Amygdala (tissue), 56 donors: ENCODE measurements around the gene PEX14.
A peak's percentile ranks its signal among the peaks of the same experiment; 100 is the strongest.

ENCODE experiments used
- DNase-seq, 56 donors: peaks; one replicate each; lab custom pipeline; 2025; lab: John Stamatoyannopoulos, UW

Gene PEX14

DNA sequence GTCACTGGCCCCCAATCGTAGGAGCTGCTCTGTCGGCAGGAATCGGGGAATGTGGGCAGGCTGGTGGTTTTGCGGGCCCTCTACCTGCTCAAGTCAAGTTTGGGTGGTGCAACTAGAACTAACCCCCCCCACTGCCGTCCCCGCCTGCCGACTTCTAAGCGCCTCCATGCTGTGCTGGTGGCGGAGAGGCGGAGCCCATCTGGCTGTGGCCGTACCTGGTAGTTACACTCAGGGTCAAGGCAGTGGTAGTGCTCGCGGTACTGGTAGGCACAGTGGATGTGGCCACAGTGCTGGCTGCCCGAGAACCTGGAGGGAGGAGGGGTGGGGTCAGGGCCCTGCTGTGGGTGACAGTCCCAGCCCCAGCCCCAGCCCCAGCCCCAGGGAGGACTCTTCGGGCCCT is 181.7 kb downstream of the PEX14 start:
- no peak for DNase-seq

DNA sequence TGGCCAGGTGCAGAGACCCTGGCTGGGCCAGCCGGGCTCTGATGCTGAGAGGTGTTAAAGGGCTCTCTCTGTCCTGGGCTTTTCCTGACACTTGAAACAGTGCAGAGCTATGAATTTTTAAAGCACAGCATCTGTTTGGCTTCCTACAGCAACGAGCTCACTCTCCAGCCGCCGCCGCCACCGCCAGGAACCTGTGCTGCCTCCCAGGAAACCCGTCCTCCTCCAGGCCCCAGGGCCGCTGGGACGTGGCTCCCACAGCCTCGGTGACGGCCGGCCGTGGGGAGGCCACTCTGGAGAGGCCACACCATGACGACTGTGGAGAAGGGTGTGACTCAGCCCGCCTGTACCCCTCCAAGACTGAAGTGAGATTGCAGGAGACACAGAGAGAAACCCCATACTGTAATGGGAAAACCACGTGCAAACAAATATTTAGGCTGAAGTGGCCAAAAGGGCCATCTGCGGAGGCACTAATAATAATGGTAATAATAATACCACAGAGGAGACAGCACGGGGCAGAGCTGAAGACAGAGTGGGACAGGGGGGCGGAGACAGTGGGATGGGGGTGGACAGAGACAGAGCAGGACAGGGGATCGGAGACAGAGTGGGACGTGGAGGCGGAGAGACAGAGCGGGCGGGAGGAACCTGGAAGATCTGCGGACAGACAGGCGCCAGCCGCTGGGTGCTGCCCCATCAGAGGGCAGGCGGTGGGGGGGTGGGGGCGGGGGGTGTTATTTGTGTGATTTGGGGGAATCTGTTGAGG is 182.5 kb downstream of the PEX14 start:
- no peak for DNase-seq

DNA sequence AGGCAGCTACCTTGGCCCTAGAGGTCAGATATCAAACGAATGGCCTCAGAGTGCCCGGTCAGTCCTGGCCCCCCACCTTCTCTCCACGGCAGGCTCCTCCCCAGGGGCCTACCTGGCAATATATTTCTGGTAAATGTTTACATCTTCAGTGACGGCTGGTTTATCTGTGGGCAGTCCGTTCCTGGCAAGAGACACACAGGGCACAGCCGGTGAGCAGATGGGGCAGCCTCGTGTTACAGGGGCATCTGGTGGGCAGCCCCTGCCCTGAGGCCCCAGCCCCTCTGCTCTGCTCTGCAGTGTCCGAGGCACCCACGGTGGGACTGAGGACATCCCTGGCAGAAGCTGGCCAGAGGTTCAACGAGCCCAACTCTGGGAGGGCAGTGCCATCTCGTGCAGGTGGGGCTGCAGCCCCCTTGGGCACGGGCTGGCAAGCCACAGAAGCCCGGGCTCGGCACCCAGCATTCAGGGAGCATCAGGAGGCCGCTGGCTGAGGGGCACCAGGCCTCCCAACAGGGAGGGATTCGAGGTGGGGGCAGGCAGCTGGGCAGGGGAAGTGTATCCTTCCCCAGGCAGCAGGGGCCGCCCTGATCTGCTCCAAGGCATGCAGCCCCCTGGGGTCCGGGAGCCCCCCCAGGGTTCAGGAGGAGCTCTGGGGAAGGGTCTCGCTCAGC is 183.8 kb downstream of the PEX14 start:
- no peak for DNase-seq

DNA sequence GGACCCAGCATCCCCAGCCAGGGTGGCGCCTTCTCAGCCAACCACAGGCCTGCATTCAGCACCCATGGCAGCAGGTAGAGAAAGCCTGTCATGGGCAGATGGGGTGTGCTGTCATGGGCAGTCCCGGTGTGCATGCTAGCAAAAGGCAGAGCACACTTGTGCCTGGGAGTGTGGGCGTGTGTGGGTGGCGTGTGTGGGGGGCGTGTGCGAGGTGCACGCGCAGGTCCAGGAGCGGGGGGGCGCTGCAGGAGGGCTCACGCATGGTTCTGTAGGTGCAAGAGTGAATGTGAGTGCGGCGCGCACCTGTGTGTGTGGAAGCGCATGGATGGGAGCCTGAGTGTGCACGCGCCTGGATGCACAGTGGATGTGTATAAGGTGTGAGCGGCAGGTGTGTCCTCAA is 184.5 kb downstream of the PEX14 start:
- DNase-seq = no peak

GRCh38 chr1:10659646-10660540 is 185.1 kb downstream of the PEX14 start:
- DNase-seq = no peak

DNA sequence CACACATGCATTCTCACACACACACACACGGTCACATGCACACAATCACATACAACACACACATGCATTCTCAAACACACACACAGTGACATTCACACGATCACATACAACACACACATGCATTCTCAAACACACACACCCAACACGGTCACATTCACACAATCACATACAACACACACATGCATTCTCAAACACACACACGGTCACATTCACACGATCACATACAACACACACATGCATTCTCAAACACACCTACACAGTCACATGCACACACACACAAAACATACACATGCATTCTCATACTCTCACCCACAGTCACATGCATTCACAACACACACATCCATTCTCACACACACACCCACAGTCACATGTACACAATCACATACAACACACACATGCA is 186.7 kb downstream of the PEX14 start:
- DNase-seq = no peak

- DNase-seq = no peak
These were observed 187.4 kb downstream of the PEX14 start for GRCh38 chr1:10662090-10662688.

DNA sequence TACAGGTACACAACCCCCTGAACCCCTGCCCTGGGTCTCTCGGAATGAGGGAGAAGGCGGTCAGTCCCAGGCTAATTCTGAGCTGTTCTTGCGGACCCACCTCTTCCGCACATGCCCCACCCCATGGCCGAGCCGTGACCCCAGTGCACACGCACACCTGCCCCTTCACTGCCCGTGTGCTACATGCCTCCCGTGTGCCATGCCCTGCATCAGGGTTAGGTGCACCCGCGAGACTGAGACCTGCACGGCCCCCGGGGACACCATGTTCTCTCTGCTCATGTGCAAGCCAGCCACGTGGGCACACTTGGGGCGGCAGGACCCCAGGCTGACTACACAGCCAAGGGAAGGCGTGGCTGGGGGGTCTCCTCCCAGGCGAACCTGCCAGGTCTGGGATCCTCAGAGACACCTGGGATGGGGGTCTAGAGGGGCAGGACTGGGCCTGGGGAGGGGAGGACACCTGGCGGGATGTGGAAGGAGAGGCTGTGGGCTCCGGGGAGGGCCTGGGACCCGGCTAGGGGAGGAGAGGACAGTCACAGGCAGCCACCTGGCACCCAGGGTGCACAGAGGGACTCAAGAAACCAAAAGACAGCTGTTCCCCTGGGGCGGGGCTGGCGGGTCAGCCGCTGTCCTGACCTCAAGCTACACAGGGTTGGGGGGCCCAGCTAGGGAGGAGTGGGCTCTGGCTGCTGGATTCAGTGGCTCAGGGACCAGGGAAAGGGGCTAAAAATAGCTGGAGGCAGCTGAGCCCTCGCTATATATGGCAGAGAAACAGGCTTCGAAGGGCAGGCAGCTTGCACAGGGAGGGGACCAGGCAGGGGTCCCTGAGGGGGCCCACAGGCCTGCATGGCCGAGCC is 188.3 kb downstream of the PEX14 start:
- DNase-seq = no peak

DNA sequence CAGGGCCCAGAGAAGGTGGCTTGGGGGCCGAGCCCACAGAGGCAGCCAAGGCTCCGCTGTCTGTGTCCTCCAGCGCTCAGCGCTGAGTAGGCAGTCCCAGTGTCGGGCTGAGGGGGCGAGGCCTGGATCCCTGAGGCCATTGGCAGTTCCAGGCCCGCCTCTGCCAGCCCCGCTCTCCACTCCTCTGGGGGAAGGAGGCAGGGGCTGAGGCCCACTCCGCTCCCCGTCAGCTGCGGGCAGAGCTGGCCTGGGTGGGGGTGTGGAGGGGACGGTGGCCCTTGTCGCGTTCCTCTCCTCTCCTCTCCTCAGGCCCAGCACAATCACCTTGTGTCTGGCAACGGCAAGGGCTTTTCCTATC is 188.9 kb downstream of the PEX14 start:
- DNase-seq = peak in 39 of 56 donors; percentile 4 to 67 (median 25)

- peak in 9 of 56 donors; percentile 4 to 33 (median 15) for DNase-seq
These were observed 189.5 kb downstream of the PEX14 start for GRCh38 chr1:10664251-10664650.

DNA sequence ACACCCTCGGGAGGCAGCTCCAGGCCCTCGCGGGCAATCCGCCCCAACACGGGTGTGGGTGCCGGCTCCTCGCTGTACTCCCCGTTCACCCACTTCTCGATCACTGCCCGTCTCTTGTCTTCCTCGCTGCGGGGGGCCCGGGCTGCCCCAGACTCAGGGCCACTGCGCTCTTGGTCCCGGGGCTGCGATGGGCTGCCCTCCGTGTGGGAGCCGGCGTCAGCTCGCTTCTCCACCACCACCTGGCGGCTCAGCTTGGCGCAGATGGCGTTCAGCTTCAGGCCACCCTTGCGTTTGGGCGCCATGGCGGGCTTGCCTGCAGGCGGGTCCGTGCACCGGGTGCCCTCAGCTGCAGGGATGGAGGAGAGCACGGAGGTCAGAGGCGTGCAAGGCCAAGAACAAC is 190.5 kb downstream of the PEX14 start:
- no peak for DNase-seq

DNA sequence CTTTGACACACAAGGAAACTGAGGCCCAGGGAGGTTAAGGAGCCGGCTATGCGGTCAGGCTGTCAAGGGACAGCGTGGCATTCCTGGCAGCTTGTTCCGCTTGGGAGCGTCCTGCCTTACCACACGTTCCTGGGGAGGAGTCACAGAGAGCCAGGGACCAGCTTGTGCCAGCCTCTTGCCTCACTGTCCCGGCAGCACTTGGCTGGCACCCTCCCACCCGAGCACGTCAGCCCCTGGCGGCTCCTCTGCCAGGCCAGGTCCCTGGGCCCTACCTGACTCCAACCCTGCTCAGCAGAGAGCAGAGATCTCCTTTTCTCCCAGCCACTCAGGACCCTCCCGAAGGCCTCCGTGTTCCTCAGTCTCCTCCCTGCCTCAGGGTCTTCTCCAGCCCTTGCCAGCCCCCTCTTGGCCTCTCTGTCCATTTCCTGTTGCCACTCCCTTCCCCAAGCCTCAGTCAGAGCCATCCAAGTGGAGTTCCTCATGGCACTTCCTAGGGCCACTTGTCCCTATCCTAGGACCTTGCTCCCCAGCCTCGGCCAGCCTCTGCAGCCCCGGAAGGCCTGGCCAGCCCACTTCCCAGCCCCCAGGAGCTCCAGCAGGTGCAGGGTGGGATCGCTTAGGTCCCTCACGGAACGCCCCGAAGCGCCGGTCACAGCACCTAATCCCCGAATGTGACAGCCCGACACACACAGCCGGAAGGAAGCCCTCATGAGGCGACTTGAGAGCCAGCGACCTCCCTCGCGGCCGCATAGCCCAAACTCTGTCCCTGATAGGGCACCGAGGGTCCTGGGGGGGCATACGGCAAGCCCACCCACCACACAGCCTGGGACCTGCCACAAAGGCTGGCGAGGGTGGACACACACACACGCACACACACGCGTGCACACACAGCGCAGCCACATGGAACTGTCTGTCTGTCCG is 191.4 kb downstream of the PEX14 start:
- peak in 4 of 56 donors; percentile 7 to 21 (median 10) for DNase-seq

DNA sequence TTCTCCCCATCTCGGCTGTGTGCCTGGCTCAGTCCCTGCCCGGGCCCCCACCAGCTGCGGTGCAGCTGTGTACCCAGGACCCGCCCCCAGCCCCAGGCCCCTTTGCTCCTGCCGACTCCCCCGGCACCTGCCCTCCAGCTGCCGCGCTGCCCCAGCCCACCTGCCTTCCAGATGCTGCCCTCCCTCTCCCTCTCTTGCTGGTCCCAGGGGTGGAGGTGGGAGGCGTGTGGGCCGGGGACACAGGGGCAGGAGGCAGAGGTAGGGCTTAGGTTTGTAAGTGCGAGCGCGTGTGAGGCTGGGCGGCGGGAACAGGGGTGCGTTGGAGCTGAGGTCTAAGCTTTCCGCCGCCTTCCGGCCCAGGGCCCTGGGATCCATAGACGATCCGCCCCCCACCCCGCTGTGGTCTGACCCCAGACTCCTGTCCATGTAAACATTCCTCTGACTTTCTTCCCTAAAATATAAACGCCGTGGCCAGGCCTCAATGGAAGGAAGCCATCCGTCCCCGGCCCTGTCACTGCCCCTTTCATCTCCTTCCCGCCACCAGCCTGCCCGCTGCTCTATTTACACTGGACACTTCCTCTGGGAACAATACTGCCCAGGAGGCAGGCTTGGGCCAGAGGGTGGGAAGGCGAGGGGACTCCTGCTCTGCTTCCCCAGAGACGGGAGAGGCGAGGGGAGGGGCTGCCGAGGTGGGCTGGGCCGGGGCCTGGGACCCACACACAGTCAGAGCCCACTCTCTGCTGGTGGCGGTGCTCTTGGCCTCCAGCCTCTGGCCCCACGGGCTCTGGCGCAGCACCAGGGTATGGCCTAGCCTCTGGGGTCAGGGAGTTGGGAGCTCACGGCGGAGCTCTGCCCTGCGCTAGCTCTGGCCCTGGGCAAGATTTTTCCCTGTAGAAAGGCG is 193.4 kb downstream of the PEX14 start:
- no peak for DNase-seq

DNA sequence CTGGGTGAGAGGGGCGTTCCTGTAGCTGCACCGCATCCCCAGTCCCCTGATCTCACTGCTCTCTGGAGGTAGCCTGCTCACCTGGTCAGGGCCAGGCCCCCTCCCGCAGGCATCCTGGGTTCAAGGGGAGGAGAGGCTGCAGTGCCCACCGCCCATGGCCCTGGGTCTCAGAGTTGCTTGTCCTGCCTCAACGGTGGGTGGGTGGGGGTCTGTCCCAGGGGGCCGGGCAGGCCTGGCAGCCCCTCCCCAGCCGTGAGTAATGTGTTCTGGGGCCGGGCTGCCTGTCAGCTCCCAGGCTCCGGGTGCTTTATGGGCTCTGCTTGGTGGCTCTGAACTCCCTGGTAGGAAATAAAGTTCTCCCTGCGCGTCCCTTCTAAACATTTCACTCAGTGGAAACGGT is 194.8 kb downstream of the PEX14 start:
- DNase-seq = no peak

DNA sequence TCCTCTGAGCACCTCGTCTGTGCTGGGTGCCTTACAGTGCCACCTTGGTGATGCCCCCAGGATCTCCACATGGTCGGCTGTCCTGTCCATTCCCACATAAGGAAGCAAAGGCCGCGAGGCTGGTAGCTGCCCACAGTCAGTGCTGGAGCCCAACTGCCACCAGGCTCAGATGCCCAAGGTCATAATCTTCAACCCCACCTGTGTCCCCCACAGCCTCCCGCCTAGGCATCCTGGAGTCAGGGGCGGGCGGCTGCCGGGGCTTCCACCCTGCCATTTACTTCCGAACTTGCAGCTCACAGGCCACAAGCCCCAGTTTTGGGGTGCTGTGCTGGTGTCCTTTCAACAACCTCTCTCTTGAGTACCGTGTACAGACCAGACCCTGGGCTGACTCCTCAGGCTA is 195.4 kb downstream of the PEX14 start:
- DNase-seq = no peak

- no peak for DNase-seq
These were observed 196.3 kb downstream of the PEX14 start for GRCh38 chr1:10671090-10671489.

DNA sequence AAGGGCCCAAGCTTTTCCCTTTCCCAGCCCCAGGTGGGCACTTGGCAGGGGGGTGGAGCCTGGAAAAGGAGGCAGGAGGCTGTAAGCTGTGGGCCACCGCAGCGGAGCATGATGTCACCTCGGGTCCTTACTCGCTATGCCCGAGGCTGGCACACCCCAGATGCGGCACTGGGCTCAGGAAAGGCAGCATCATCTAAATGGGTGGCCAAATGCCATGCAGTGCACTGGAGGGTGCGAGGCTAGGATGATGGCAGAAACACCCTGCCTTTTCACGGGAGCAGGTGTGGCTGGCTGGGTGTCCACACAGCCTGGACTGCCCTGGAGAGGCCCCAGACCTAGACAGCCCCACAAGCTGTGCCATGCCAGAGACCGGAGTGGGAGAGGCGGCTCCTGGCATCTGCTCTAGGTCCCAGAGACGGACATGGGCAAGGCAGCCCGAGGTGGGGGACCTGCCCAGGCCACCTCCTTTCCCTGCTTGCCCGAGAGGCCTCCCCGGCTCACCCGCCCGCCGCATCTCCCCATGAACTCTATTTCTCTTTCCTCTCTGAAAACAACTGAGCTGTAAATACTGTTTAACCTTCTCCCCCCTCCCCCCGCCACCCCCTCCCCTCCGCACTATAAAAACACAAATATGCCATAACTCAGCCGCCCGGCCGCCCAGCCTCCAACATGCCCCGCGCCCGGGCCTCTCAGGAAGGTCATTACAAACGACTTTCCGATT is 197.0 kb downstream of the PEX14 start:
- no peak for DNase-seq
